Uterus (tissue), 4 donors: ENCODE measurements around the gene BTBD16. TPM values are rescaled to one million over a fixed set of nuclear protein-coding genes. Genes with fewer than 3 reads are reported as not detected.

Experiments
- DNase-seq, 2 donors: peaks; one replicate each; pipeline ENCODE4 v3.0.0-alpha.2; 2019 to 2020
- H3K27ac ChIP-seq, 2 donors: fragments of 200-600 bp; sonication (generic); 1 replicate in 1 of 2; 2 replicates in 1 of 2; pipeline ENCODE4 v1.5.1; 2016 to 2018
- H3K27me3 ChIP-seq, 2 donors: fragments of 200-600 bp; sonication (generic); one replicate each; pipeline ENCODE4 v1.5.1; 2018 to 2019; ENCODE audit warnings: control low read depth in 1 of 2
- H3K36me3 ChIP-seq, 2 donors: fragments of 200-600 bp; sonication (generic); one replicate each; pipeline ENCODE4 v1.5.1; 2019; ENCODE audit warnings: control low read depth in 1 of 2
- H3K4me1 ChIP-seq, 2 donors: fragments of 200-600 bp; sonication (generic); one replicate each; pipeline ENCODE4 v1.5.1; 2018 to 2019; ENCODE audit warnings: control low read depth in 1 of 2
- H3K4me3 ChIP-seq, 2 donors: fragments of 200-600 bp; sonication (generic); 1 replicate in 1 of 2; 2 replicates in 1 of 2; pipeline ENCODE4 v1.5.1; 2018 to 2019; ENCODE audit warnings: mild to moderate bottlenecking in 1 of 2
- H3K9me3 ChIP-seq, 2 donors: fragments of 200-600 bp; sonication (generic); one replicate each; pipeline ENCODE4 v1.5.1; 2019; ENCODE audit warnings: control low read depth in 1 of 2
- CTCF ChIP-seq, 4 experiments: fragments of 200-600 bp in 2 of 4; fragments of 450-650 bp in 2 of 4; sonication (generic) in 2 of 4; IDR thresholded peaks; one replicate each; pipeline ENCODE4 v1.5.1; 2016 to 2019; ENCODE audit warnings: antibody characterized with exemption in 4 of 4, mild to moderate bottlenecking in 2 of 4, moderate library complexity in 1 of 4
- POLR2A ChIP-seq, 2 donors: fragments of 450-650 bp; IDR thresholded peaks; one replicate each; pipeline ENCODE4 v1.6.1; 2016; ENCODE audit warnings: antibody characterized with exemption in 2 of 2, mild to moderate bottlenecking in 1 of 2, moderate library complexity in 1 of 2
- intact Hi-C: fragments of 100-400 bp; cut with DNase I; formaldehyde crosslinking; loops from one replicate; pipeline ENCODE4 v1.15.1; 2023; ENCODE audit warnings: low total_unique reads
- total RNA-seq, 4 donors: library from RNA; depleted of rRNA in 3 of 4; stranded (reverse); fragments of >200 nt in 3 of 4; gene quantifications; one replicate each; pipeline versions ENCODE4 v1.1.0 to v1.2.4, GENCODE V29; 2014 to 2023
- donor health status: DM: yes; HTN: yes; CAD: no.

The BTBD16 gene
- total RNA-seq, 4 donors from 2014 or later: 0.14 to 0.46 TPM; not detected in 2

GRCh38 chr10:122298206-122298597 lies 27.1 kb downstream of the BTBD16 start:
- no peak for DNase-seq
- TF ChIP-seq CTCF (IDR thresholded peaks at IDR 0.05) (no peak), POLR2A (IDR thresholded peaks at IDR 0.05) (no peak)
- Histone ChIP-seq H3K27ac (no peak overlapping the region), H3K27me3 (no peaks in the 10 kb centered on the region), H3K9me3 (no peaks in the 10 kb centered on the region), H3K4me3 (no peak overlapping the region), H3K36me3 (no peaks in the 10 kb centered on the region), H3K4me1 (no peaks in the 10 kb centered on the region)
- intact Hi-C loops: loop anchor here (2.0 to 5.0 kb wide), 2 partner anchors 137 to 269 kb away; no protein-coding TSS in a partner anchor

DNA sequence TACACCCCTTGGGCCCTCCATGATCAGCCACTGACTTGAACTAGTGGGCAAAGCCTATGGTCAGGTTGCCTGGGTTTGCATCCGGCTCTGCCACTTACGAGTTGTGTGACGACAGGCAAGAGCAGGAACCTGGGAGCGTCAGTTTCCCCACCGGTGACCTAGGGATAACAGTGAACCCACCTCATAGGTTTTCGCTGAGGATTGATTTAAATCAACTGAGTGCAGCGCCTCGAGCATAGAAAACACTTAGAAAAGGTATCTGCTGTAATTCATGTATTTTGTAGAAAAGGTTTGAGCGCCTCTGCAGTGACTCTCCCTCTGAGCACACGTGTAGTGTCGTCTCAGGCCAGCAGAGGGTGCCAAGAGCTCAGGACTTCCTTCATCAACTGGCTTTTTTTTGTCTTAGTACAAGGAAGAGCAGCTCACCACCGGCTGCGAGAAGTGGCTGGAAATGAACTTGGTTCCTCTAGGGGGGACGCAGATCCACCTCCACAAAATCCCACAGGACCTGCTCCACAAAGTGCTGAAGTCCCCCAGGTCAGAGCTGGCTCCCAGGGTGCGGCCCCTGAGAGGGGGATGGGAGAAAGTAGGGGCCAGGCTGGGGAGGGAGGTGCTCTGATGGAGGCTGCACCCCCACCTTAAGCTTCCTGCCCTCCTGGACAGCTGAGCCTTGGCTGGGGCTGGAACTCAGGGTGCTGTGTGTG lies 27.7 kb downstream of the BTBD16 start:
- TF ChIP-seq CTCF (IDR thresholded peaks at IDR 0.05) (peak; percentile 90 to 96 (median 92)), POLR2A (IDR thresholded peaks at IDR 0.05) (peak in 1 of 2 donors; percentile 14)
- Histone ChIP-seq H3K9me3 (no peaks in the 10 kb centered on the region), H3K4me3 (no peak overlapping the region), H3K4me1 (no peaks in the 10 kb centered on the region), H3K27ac (peak overlapping the region in 1 of 2 donors; percentile 49), H3K27me3 (no peaks in the 10 kb centered on the region), H3K36me3 (no peaks in the 10 kb centered on the region)
- peak; percentile 79 to 81 for DNase-seq
- intact Hi-C loops: loop anchor here (2.0 to 5.0 kb wide), 2 partner anchors 136 to 269 kb away; no protein-coding TSS in a partner anchor

DNA sequence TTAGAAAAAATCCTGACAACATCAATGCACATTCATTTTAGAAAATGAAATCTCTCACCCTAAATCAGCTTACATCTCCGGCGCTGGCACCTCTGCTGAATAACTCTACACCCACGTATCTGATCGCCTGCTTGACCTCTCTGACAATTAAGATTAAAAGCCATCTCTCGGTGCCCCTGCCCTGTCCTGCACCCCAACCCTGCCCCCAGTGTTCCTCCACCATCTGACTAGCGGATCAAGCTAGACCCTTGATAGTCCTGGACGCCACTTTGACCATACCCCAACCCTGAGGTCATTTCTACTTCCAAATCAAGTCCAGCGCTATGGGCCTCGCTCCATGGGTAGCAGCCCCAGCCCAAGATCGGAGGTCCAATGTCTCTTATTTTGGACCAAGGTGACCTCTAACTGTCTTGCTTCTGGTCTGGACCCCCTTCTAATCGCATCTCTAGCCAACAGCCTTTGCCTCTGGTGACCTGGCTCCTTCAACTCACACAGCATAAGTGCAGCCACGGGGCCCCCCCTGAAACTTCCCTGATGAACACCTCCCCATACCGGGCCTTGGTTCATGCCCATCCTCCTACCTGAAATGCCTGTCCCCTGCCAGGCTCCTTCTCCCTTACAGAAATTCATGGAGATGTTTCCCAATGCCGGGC lies 28.5 kb downstream of the BTBD16 start:
- no peak for DNase-seq
- TF ChIP-seq POLR2A (IDR thresholded peaks at IDR 0.05) (no peak), CTCF (IDR thresholded peaks at IDR 0.05) (no peak)
- intact Hi-C loops: loop anchor here (2.0 to 5.0 kb wide), 2 partner anchors 135 to 268 kb away; no protein-coding TSS in a partner anchor
- H3K9me3 ChIP-seq: no peaks in the 10 kb centered on the region
- no peak overlapping the region for H3K27ac ChIP-seq
- H3K4me3 ChIP-seq: no peak overlapping the region
- H3K27me3 ChIP-seq: no peaks in the 10 kb centered on the region
- no peaks in the 10 kb centered on the region for H3K4me1 ChIP-seq
- no peaks in the 10 kb centered on the region for H3K36me3 ChIP-seq

DNA sequence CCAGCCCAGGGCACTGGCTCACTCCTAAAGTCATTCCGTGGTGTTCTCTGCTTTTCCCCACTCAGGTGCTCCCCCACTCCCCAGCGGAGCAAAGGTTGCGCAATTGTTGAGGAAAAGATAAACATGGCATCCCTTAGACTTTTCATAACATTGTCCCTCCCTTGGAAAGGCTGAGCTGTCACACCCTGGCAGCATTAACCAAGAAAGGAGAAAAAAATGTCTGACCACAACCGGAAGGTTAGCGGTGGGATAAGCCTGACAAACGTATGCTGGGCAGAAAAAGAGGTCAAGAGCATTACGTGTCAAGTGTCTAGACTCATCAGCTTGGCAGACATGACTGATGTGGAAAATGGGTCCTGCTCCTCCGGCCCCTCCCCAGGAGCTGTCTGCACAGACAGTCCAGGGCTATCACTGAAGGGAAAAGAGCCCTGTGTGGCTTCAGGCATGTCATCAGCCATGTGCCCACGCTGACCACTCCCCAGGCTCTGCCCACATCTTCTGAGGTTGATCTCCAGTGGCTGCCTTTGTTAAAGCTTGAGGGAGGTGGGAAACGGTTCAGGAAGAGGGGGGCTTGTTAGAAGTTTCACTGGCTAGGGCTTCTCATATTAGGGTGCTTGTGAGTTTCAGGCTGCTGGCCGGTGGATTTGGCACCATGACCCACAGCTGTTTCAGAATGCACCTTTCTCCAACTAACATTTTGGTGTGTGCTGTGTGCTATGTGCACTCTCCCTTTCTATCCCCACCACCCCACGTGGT lies 30.1 kb downstream of the BTBD16 start:
- Histone ChIP-seq H3K4me3 (no peak overlapping the region), H3K4me1 (no peaks in the 10 kb centered on the region), H3K27ac (no peak overlapping the region), H3K36me3 (no peaks in the 10 kb centered on the region), H3K27me3 (no peaks in the 10 kb centered on the region), H3K9me3 (no peaks in the 10 kb centered on the region)
- intact Hi-C loops: no loop called here
- DNase-seq: no peak
- TF ChIP-seq POLR2A (IDR thresholded peaks at IDR 0.05) (no peak), CTCF (IDR thresholded peaks at IDR 0.05) (no peak)

GRCh38 chr10:122301811-122302115 lies 30.7 kb downstream of the BTBD16 start:
- Histone ChIP-seq H3K36me3 (no peaks in the 10 kb centered on the region), H3K27ac (no peak overlapping the region), H3K27me3 (no peaks in the 10 kb centered on the region), H3K4me1 (no peaks in the 10 kb centered on the region), H3K4me3 (no peak overlapping the region), H3K9me3 (no peaks in the 10 kb centered on the region)
- TF ChIP-seq CTCF (IDR thresholded peaks at IDR 0.05) (no peak), POLR2A (IDR thresholded peaks at IDR 0.05) (no peak)
- intact Hi-C loops: no loop called here
- no peak for DNase-seq
